AG09309 (cell line): ENCODE measurements around the gene SYVN1.
"Not testable (repeated sequence)": the region's sequence is repeated elsewhere in the genome, so short reads cannot be mapped to it uniquely, and the experiment has no call there.

Experiments used
- DNase-seq: peaks from one replicate; pipeline ENCODE4 v3.0.0-alpha.2; 2010; ENCODE audit warnings: low read depth
- H3K4me3 ChIP-seq: 2 replicates; pipeline ENCODE4 v1.5.1; 2011; ENCODE audit warnings: mild to moderate bottlenecking, low read depth, low read length, moderate library complexity; ENCODE audit not compliant: control insufficient read depth
- CTCF ChIP-seq: IDR thresholded peaks from 2 replicates; pipeline ENCODE4 v1.5.1; 2011; ENCODE audit warnings: mild to moderate bottlenecking, low read depth, low read length, inconsistent platforms; ENCODE audit not compliant: insufficient read depth, control insufficient read depth; ENCODE audit errors: missing control alignments

SYVN1 gene

GRCh38 chr11:65151331-65151899, 17.1 kb upstream of the SYVN1 start:
- no peak for DNase-seq
- H3K4me3 ChIP-seq, result no peak overlapping the region
- no peak for TF ChIP-seq CTCF

- no peak overlapping the region for H3K4me3 ChIP-seq
- DNase-seq, result peak; percentile 44
- TF ChIP-seq CTCF, result no peak
Measured at GRCh38 chr11:65150509-65151299, 16.4 kb upstream of the SYVN1 start.

- DNase-seq, H3K4me3 ChIP-seq: not testable (repeated sequence)
Measured at GRCh38 chr11:65150131-65150508, 15.8 kb upstream of the SYVN1 start.

- no peak for DNase-seq
- no peak overlapping the region for H3K4me3 ChIP-seq
- no peak for TF ChIP-seq CTCF
Measured at GRCh38 chr11:65148657-65149056, 14.3 kb upstream of the SYVN1 start.

- DNase-seq, result no peak
- no peak overlapping the region for H3K4me3 ChIP-seq
- no peak for TF ChIP-seq CTCF
Measured at GRCh38 chr11:65147352-65148075, 13.2 kb upstream of the SYVN1 start.

GRCh38 chr11:65141896-65142494, 7.7 kb upstream of the SYVN1 start:
- no peak overlapping the region for H3K4me3 ChIP-seq
- DNase-seq, result no peak
- TF ChIP-seq CTCF, result no peak
